Measurements from ENCODE around the gene MSRB1. TPM values are rescaled to one million over a fixed set of nuclear protein-coding genes. Genes with fewer than 3 reads are reported as not detected.
A peak's percentile ranks its signal among the peaks of the same experiment; 100 is the strongest.
"Not testable (repeated sequence)": the region's sequence is repeated elsewhere in the genome, so short reads cannot be mapped to it uniquely, and the experiment has no call there.

MSRB1 gene
- total RNA-seq, 4 donors from 2014 or later: 13.9 to 56.5 (median 29.3) TPM

- Histone ChIP-seq H3K27me3 (peaks cover 8% of the 10 kb centered on the region), H3K27ac (peak overlapping the region in 3 of 4 donors; percentile 30 to 64 (median 48)), H3K4me3 (no peak overlapping the region), H3K4me1 (peaks cover 0 to 21% (median 7%) of the 10 kb centered on the region in 4 donors), H3K9me3 (no peaks in the 10 kb centered on the region), H3K36me3 (no peaks in the 10 kb centered on the region)
- in situ Hi-C loops (cut with MboI; ENCODE audit: low pct_ligation_motif_present in 1 of 4, low pct_unique_long_range_greater_than_20kb in 1 of 4, low sequenced_read_pairs in 3 of 4) (no loop called here), intact Hi-C loops (cut with DNase I; ENCODE audit: low total_unique reads) (no loop called here)
- 65 to 78% methylated on average over 9 to 16 of the region's 16 CpGs for WGBS, 2 donors (ENCODE audit: low coverage in 1 of 2)
- peak; percentile 64 for DNase-seq
- TF ChIP-seq EP300 (IDR thresholded peaks at IDR 0.05; ENCODE audit: low read depth) (no peak), POLR2A (IDR thresholded peaks at IDR 0.05) (no peak), POLR2AphosphoS5 (IDR thresholded peaks at IDR 0.05) (peak in 1 of 3 donors; percentile 45), CTCF (IDR thresholded peaks at IDR 0.05) (peak in 2 of 5 experiments; percentile 10 to 27)
These were observed 43.2 kb downstream of the MSRB1 start for GRCh38 chr16:1899641-1900451.

DNA sequence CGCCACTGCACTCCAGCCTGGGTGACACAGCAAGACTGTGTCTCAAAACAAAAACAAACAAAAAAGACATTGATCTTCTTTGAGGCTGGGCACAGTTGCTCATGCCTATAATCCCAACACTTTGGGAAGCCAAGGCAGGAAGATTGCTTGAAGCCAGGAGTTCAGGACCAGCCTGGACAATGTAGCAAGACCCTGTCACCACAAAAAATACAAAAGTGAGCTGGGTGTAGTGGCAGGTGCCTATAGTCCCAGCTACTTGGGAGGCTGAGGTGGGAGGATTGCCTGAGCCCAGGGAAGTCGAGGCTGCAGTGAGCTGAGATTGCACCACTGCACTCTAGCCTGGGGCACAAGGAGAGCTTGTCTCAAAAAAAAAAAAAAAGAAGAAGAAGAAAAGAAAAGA is 45.3 kb downstream of the MSRB1 start:
- H3K9me3 ChIP-seq; H3K27ac ChIP-seq; H3K27me3 ChIP-seq; H3K4me3 ChIP-seq; H3K36me3 ChIP-seq; DNase-seq; in situ Hi-C loops (cut with MboI; ENCODE audit: low pct_ligation_motif_present in 1 of 4, low pct_unique_long_range_greater_than_20kb in 1 of 4, low sequenced_read_pairs in 3 of 4); intact Hi-C loops (cut with DNase I; ENCODE audit: low total_unique reads): not testable (repeated sequence)
- peaks cover 0 to 38% (median 20%) of the 10 kb centered on the region in 4 donors for H3K4me1 ChIP-seq
- 85 to 100% methylated on average over 1 to 2 of the region's 2 CpGs for WGBS, 2 donors (ENCODE audit: low coverage in 1 of 2)

- Histone ChIP-seq H3K27me3 (peaks cover 12% of the 10 kb centered on the region), H3K9me3 (no peaks in the 10 kb centered on the region), H3K36me3 (no peaks in the 10 kb centered on the region), H3K4me1 (peaks cover 0 to 41% (median 23%) of the 10 kb centered on the region in 4 donors), H3K27ac (peak overlapping the region in 2 of 4 donors; percentile 67 to 82), H3K4me3 (no peak overlapping the region)
- 74% methylated on average over 26 of the region's 27 CpGs; no CpG with 5 or more reads in 1 of the 2 donors for WGBS, 2 donors (ENCODE audit: low coverage in 1 of 2)
- no peak for DNase-seq
- no peak for TF ChIP-seq EP300 (IDR thresholded peaks at IDR 0.05; ENCODE audit: low read depth)
- TF ChIP-seq CTCF (IDR thresholded peaks at IDR 0.05): no peak
- in situ Hi-C loops (cut with MboI; ENCODE audit: low pct_ligation_motif_present in 1 of 4, low pct_unique_long_range_greater_than_20kb in 1 of 4, low sequenced_read_pairs in 3 of 4) (no loop called here), intact Hi-C loops (cut with DNase I; ENCODE audit: low total_unique reads) (no loop called here)
These were observed 46.9 kb downstream of the MSRB1 start for GRCh38 chr16:1895949-1896675.

- DNase-seq: peak; percentile 50
These were observed 47.9 kb downstream of the MSRB1 start for GRCh38 chr16:1895068-1895467.

More at GRCh38 chr16:1895068-1895467, 47.9 kb downstream of the MSRB1 start:
- no peaks in the 10 kb centered on the region for H3K36me3 ChIP-seq
- WGBS, 2 donors (ENCODE audit: low coverage in 1 of 2): 20 to 34% methylated on average over 1 to 5 of the region's 5 CpGs
- H3K9me3 ChIP-seq: no peaks in the 10 kb centered on the region
- TF ChIP-seq CTCF (IDR thresholded peaks at IDR 0.05) (no peak), POLR2A (IDR thresholded peaks at IDR 0.05) (no peak), EP300 (IDR thresholded peaks at IDR 0.05; ENCODE audit: low read depth) (no peak), POLR2AphosphoS5 (IDR thresholded peaks at IDR 0.05) (no peak)
- intact Hi-C loops (cut with DNase I; ENCODE audit: low total_unique reads) (no loop called here), in situ Hi-C loops (cut with MboI; ENCODE audit: low pct_ligation_motif_present in 1 of 4, low pct_unique_long_range_greater_than_20kb in 1 of 4, low sequenced_read_pairs in 3 of 4) (no loop called here)
- peaks cover 0 to 34% (median 20%) of the 10 kb centered on the region in 4 donors for H3K4me1 ChIP-seq
- H3K4me3 ChIP-seq: no peak overlapping the region
- H3K27me3 ChIP-seq: peaks cover 13% of the 10 kb centered on the region
- H3K27ac ChIP-seq: peak overlapping the region; percentile 67 to 82 (median 70)
